Stimulated activated CD8-positive, alpha-beta memory T cell treated with anti-CD3 and anti-CD28 coated beads, Interleukin-15, amount 100 ng/mL, for 4 hours (primary cell): Measurements from ENCODE around the gene IL21.
"Not testable (repeated sequence)": the region's sequence is repeated elsewhere in the genome, so short reads cannot be mapped to it uniquely, and the experiment has no call there.

Source experiments
- DNase-seq, 2 donors: peaks; one replicate each; pipeline ENCODE4 v3.0.0-alpha.2; 2020; ENCODE audit warnings: low read depth in 2 of 2

Gene IL21

DNA sequence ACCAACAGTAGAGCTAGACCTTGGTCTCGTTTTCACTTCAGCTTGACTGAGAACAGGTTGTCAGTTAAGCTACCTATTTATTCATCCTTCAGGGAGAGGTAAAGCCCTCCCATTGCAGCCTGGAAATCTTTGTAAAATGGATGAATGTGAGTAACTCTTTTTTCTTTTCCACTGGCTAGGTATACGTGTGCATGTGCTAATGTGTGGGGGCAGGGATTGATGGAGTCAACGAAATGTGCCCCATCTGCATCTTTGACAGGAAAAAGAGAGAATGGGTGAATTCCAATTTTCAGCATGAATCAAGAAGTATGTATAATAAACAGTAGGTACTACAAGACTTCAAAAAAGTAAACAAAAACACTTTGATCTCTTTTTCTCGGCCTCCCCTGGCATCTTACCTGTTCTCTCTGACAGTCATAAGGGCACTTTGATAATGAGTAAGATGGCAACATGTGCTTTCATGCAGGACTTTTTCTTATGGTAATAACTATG, at the start of gene IL21:
Gene IL21, minus strand, starts transcription at position 51 of the 492 bp plus-strand sequence. CDS start 55 bp downstream, outside the sequence.
- DNase-seq = no peak

- no peak for DNase-seq
Observed at GRCh38 chr4:122669911-122670738, 49.3 kb upstream of the IL21 start.

GRCh38 chr4:122668241-122668640, 47.4 kb upstream of the IL21 start:
- DNase-seq = no peak

DNA sequence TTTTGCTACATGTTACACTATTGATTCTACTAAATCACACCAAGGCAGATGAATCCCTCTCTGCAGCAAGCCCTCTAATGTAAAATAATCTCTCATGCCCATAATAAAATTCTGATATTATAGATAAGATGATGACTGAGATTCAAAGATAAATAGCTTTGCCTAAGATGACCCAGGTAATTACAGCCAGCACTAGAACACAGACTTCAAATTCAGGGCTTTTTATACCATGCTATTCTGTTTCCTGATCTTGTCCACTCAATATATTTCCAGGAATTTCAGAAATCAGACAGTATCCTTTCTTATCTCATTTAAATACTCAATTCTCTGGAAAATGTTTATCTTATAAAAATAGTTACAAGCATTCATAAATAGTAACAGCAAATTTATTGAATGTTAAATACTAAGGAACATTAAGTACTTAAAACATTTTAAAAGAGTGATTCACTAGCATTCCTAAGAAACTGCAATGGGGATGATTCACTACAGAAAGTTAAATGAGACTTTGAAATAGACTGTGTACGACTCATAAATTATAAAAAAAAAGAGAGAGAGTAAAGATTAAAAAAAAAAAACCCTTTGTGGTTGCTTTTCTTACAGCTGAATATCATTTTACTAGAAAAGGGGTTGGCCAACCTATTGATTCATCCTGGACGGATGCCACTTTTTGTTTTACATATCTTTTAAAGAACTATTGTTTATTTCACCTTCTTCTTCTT, 45.8 kb upstream of the IL21 start:
- no peak for DNase-seq

DNA sequence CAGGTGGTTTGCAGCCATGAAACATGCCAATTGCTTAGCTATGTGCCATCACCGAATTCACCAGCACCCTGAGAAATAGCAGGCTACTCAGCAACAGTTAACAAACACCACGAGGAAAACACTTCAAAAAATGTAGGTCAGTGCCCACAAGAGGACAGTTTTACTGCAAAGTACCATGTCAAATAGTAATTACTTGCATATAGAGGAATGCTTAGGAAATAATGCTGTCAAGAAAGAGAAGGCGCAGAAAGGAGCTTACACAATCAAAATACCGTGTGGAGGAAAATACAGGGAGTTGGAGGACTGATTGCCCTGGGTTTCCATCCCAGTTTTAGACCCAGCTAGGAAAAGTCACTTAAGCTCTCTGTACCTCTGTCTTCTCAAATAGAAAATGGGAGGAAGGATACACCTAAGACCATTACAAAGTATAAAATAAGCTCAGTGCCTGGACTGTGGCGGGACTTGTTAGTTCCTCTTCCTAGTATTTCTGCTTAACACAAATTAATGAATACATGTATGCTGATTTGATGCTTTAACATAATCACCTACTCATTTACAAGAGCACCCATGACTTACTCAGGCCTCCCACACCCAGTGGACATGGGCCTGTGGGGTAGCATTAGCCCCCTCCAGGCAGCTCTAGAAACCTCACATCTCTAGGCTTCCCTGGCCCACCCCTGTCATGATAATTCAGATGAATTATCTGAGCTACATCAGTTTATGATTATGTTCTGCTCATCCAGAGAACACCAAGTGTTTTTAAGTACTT, 44.5 kb upstream of the IL21 start:
- no peak for DNase-seq

DNA sequence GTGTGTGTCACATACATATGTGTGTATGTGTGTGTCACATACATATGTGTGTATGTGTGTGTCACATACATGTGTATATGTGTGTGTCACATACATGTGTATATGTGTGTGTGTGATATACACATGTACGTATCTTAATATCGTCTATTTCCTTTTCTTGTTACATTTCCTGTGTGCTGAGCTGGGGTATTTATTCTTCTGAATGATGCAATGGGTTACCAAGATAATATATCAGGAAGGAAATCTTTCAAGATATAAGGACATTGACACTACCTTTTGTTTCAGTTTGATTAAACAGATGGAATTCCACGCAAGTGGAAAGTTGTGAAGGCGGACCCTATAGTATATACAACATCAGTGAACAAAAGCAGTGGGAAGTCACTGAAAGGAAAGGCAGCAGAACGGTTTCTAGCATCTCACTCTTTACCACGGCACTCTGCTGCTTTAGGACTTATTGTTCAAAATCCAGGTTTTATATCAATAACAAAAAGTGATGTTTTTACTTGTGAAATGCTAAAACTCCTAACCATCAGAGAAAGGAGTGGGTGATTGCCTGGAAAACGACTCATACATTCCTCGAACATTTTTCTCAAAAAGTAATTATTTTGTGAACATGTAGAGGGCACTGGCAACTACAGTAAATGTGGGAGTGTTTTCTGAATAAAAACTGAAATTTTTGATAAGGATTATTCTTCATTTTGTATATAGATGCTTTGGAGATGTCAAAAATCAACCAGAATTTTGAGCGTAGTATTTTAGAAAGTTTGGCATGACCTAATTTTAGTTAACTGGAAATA, 43.1 kb upstream of the IL21 start:
- no peak for DNase-seq

GRCh38 chr4:122663291-122663690, 42.4 kb upstream of the IL21 start:
- no peak for DNase-seq

- DNase-seq = no peak
Observed at GRCh38 chr4:122662701-122663100, 41.8 kb upstream of the IL21 start.

DNA sequence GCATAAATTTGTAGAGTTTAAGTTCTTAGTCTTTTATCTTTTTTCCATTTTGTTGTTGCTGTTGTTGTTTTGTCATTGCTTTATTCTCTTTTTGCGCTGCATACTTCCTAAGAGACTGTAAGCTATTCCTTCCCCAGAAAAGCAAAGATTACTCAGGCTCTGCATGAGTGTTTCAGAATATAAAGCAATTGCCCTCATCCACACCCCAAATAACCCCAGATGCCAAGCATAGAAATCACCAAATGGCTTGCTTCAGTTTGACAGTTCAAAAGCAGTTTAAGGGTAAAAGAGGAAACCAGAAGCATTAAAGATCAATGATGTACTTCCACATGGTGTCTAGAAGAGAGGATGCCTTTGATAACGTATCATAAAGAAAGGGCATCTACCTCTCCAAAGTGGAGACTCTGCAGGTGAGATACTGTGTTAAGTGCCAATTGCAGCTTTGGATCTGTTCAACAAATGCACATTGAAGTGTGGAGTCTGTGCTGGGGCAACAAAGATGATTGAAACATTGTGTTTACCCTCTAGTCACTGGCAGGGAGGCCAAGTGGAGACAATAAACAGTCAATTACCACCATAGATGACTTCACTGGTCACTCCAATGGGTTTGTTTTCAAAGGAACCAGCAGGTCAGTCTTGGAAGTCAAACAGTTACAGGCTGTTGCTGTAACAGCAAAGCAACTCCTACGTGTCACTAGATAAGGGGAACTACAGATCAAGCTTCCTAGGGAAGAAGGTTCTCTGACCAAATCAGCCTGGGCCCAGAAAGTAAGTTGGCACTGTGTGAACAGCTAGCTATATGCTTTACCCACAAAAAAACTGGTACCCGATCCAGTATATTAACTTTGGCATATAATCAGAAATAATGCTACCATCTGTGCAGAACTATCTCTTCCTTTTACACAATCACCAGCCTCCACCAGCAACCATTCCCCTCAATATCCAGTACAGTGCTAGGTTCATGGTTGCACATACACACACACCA, 40.6 kb upstream of the IL21 start:
- DNase-seq = no peak

- DNase-seq = no peak
Observed at GRCh38 chr4:122658818-122659295, 38.0 kb upstream of the IL21 start.

DNA sequence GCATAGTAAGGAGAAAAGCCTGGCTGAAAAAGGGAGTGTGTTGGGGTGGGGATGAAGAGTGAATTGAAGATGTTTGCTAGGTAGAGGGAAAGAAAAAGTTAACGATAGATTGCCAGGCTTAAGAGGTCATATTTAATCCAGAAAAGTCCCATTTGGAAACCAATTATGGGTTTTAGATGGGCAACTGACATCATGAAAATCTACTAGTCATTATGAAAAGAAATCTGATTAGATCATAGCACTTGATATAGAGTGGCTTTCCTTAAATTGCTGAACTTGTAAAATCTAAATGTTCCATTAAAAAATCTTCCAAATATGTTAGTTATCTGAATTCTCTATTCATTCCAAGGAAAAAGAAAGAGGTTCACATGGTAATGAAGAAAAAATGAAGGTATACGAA, 37.5 kb upstream of the IL21 start:
- no peak for DNase-seq

GRCh38 chr4:122657553-122657952, 36.7 kb upstream of the IL21 start:
- no peak for DNase-seq

- DNase-seq = not testable (repeated sequence)
Observed at GRCh38 chr4:122656583-122656982, 35.7 kb upstream of the IL21 start.

- DNase-seq = peak in 1 of 2 donors; percentile 8
Observed at GRCh38 chr4:122652379-122652778, 31.5 kb upstream of the IL21 start.

GRCh38 chr4:122650148-122650547, 29.3 kb upstream of the IL21 start:
- no peak for DNase-seq

DNA sequence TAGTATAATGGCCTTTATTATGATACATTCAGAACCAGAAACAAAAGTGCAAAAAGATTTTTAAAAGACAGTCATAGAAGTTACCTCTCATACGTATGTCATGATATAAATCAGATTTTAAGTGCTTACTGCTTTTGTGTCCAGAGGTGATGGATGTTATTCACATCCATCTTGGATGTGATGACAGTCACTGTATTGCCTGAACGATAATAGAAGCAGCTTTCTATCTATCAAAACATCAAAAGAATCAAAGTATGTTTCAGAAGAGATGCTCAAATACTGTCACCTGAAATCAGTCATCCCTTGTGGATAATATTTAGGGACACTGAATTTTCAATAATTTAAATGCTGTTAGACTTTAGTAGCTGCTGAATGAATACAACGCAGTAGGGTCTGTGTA, 26.8 kb upstream of the IL21 start:
- DNase-seq = no peak

DNA sequence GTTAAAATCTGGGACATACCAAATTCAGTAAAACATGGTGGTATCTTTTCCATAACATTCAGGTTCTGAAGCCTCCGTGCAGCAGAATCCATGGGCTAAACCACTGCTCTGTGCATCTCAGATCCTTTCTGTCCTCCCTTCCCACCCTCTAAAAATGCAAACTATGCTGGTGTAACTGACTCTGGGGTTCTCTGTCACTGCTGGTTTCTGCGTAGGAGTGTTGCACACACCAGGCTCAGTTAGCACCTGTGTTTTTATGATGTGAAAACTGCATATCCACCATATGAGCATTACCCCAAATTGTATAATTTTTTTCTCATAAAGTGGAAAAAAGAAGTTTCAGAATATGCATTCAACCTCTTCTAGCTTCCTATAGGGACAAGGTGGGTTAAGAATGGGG, 22.4 kb upstream of the IL21 start:
- no peak for DNase-seq

DNA sequence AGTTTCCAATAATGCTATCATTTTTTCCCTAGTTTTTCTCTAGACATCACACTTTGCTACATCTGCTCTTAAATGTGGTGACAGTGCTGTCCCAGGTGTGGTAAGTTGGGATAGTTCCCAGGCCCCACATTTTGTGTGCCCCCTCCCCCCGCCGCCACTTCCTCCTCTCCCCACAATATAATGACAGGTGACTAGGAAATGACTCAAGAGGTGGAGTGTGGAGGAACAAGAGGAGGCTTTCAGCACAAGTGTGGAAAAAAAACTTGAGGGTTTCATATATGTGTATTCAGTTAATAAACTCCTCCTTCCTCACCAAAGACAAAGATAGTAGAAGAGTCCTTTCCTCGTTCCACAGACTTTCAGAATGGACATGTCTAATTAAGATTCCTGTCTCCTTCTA, 18.3 kb upstream of the IL21 start:
- no peak for DNase-seq

DNA sequence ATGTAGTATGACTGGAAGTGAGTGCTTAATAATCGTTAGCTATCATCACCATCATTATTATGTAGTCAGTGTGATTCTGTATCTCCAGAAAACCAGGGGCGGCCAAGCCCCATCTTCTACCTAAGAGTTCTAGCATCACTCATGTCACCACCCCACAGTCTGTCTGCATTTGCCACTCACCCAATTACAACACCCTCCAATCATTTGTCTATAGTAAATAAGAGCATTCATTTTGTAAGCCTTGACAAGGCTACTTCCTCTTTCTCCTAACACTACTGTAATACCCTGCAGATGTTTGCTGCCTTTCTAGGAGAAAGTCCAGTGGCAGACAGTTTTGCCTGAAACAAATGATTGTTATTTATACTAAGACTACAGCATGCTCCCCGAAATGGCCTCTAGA, 15.8 kb upstream of the IL21 start:
- DNase-seq = no peak

- DNase-seq = no peak
Observed at GRCh38 chr4:122635205-122635604, 14.3 kb upstream of the IL21 start.
